Stomach (tissue), 9 donors: ENCODE data around the gene SERTAD3. TPM values are rescaled to one million over a fixed set of nuclear protein-coding genes. Genes with fewer than 3 reads are reported as not detected.

ENCODE experiments used
- DNase-seq, 2 donors: peaks; one replicate each; pipeline versions ENCODE4 v3.0.0 to v3.0.0-alpha.2; 2013 to 2019
- H3K27ac ChIP-seq, 5 donors: fragments of 200-600 bp in 4 of 5; sonication (generic) in 4 of 5; one replicate each; pipeline ENCODE4 v1.5.1; 2013 to 2019; ENCODE audit warnings: mild to moderate bottlenecking in 1 of 5, moderate library complexity in 1 of 5
- H3K27me3 ChIP-seq, 3 donors: fragments of 200-600 bp; sonication (generic); one replicate each; pipeline ENCODE4 v1.5.1; 2017 to 2019; ENCODE audit warnings: mixed run types in 1 of 3
- H3K36me3 ChIP-seq, 4 donors: fragments of 200-600 bp; sonication (generic); 1 replicate in 3 of 4; 2 replicates in 1 of 4; pipeline ENCODE4 v1.5.1; 2016 to 2019
- H3K4me1 ChIP-seq, 4 donors: fragments of 200-600 bp; sonication (generic); one replicate each; pipeline ENCODE4 v1.5.1; 2016 to 2019
- H3K4me3 ChIP-seq, 4 donors: fragments of 200-600 bp; sonication (generic) in 3 of 4; one replicate each; pipeline ENCODE4 v1.5.1; 2016 to 2019; ENCODE audit warnings: mild to moderate bottlenecking in 1 of 4
- H3K9me3 ChIP-seq, 4 donors: fragments of 200-600 bp; sonication (generic); one replicate each; pipeline ENCODE4 v1.5.1; 2016 to 2019
- EP300 ChIP-seq: sonication (generic); formaldehyde crosslinking; IDR thresholded peaks from one replicate; pipeline ENCODE4 v1.6.1; 2017; ENCODE audit warnings: antibody characterized with exemption
- POLR2A ChIP-seq, 4 donors: fragments of 450-650 bp; IDR thresholded peaks; one replicate each; pipeline ENCODE4 v1.6.1; 2016; ENCODE audit warnings: antibody characterized with exemption in 4 of 4, control low read depth in 2 of 4, mild to moderate bottlenecking in 1 of 4, moderate library complexity in 1 of 4
- POLR2AphosphoS5 ChIP-seq, 3 donors: sonication (generic); formaldehyde crosslinking; IDR thresholded peaks; one replicate each; pipeline ENCODE4 v1.6.1; 2016; ENCODE audit warnings: antibody characterized with exemption in 3 of 3
- WGBS, 5 donors: extraction: QIAGEN DNeasy Blood & Tissue Kit in 3 of 5; methylation state at CpG; one replicate each; pipeline versions ENCODE4 v1.1.5 to v1.1.7; 2013 to 2018; 5-methylcytosine and 5-hydroxymethylcytosine counted together
- intact Hi-C: fragments of 100-400 bp; cut with DNase I; formaldehyde crosslinking; loops from one replicate; pipeline ENCODE4 v1.15.1; 2023; ENCODE audit warnings: low total_unique reads
- polyA plus RNA-seq, 3 donors: library from polyadenylated mRNA; stranded (reverse); fragments of 200-250 nt; gene quantifications; one replicate each; pipeline ENCODE4 v1.2.3, GENCODE V29; 2013
- total RNA-seq, 5 donors: library from RNA; depleted of rRNA; stranded (reverse); fragments of >200 nt; gene quantifications; one replicate each; pipeline versions ENCODE4 v1.1.0 to v1.2.3, GENCODE V29; 2014 to 2016
- TF ChIP-seq, protein P1 (sequence below), 7 experiments: fragments of 450-650 bp in 4 of 7; fragments of 200-600 bp in 3 of 7; sonication (generic) in 3 of 7; IDR thresholded peaks; one replicate each; pipeline ENCODE4 v1.5.1; 2016 to 2019; ENCODE audit warnings: antibody characterized with exemption in 7 of 7, control low read depth in 2 of 7, mild to moderate bottlenecking in 1 of 7
- donor health status: healthy with polysubstance abuse.
- donor health status: Bipolar disorder and iron deficiency.
- donor health status: healthy.

Gene SERTAD3
- total and polyA plus RNA-seq, 8 donors: 6.2 to 41.4 (median 27.7) TPM

DNA sequence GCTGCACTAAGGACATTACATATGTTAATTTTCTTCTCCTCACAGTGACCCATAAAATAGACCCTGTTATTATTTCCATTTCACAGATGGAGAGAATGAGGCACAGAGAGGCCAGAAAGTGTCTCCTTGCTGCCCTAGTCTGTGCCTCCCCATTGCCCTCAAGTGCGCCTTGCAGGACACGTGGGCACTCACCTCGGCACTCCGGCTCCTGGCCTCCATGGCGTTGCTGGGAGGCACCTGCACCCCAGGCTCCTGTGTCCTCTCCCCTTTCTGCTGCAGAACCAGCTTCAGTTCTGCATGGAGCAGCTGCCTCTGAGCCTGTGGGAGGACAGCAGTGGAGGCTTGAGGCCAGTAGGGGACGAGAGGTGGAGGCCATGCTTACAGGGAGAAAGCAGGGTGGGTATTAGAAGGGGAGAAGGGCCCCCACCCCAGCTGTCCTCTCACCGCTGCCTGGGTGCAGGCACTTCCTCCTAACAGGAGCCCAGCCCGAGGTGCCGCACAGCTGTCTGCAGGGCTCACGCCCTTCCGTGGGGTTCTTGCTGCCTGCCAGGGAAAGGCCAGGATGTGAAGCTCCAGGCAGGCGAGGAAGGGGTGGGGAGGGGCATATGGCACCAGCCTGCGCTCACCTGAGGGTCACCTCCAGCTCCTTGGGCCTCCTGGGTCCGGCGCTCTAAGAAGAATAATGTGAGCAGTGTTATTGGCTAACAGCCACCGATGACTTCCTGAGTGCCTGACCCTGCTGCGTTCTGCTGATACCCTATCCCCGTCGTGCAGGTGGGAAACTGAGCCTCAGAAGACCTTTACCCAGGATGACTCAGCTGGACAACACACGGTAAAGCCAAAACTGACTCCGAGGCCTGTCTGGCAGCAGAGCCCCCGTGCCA, 36.2 kb downstream of the SERTAD3 start:
- H3K27ac ChIP-seq: no peak overlapping the region
- TF ChIP-seq POLR2AphosphoS5 (IDR thresholded peaks at IDR 0.05): no peak
- TF ChIP-seq EP300: no peak
- TF ChIP-seq, protein P1, sequence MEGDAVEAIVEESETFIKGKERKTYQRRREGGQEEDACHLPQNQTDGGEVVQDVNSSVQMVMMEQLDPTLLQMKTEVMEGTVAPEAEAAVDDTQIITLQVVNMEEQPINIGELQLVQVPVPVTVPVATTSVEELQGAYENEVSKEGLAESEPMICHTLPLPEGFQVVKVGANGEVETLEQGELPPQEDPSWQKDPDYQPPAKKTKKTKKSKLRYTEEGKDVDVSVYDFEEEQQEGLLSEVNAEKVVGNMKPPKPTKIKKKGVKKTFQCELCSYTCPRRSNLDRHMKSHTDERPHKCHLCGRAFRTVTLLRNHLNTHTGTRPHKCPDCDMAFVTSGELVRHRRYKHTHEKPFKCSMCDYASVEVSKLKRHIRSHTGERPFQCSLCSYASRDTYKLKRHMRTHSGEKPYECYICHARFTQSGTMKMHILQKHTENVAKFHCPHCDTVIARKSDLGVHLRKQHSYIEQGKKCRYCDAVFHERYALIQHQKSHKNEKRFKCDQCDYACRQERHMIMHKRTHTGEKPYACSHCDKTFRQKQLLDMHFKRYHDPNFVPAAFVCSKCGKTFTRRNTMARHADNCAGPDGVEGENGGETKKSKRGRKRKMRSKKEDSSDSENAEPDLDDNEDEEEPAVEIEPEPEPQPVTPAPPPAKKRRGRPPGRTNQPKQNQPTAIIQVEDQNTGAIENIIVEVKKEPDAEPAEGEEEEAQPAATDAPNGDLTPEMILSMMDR (IDR thresholded peaks at IDR 0.05): no peak
- no peak for TF ChIP-seq POLR2A (IDR thresholded peaks at IDR 0.05)
- no peaks in the 10 kb centered on the region for H3K27me3 ChIP-seq
- no peaks in the 10 kb centered on the region for H3K9me3 ChIP-seq
- DNase-seq: no peak
- WGBS, 5 donors: 41 to 52% (median 42%) methylated on average over 17 to 22 of the region's 22 CpGs
- peaks cover 0 to 29% (median 23%) of the 10 kb centered on the region in 4 donors for H3K4me1 ChIP-seq
- intact Hi-C loops: no loop called here
- H3K4me3 ChIP-seq: no peak overlapping the region
- H3K36me3 ChIP-seq: no peaks in the 10 kb centered on the region

GRCh38 chr19:40403262-40403984, 40.7 kb downstream of the SERTAD3 start:
- Histone ChIP-seq H3K36me3 (no peaks in the 10 kb centered on the region), H3K27me3 (no peaks in the 10 kb centered on the region), H3K9me3 (no peaks in the 10 kb centered on the region), H3K4me1 (peaks cover 0 to 28% (median 23%) of the 10 kb centered on the region in 4 donors), H3K4me3 (peak overlapping the region; percentile 51 to 75 (median 63)), H3K27ac (peak overlapping the region; percentile 79 to 91 (median 84))
- intact Hi-C loops: no loop called here
- DNase-seq: peak; percentile 90 to 95
- TF ChIP-seq POLR2A (IDR thresholded peaks at IDR 0.05) (no peak), POLR2AphosphoS5 (IDR thresholded peaks at IDR 0.05) (peak in 2 of 3 donors; percentile 37 to 43)
- TF ChIP-seq, protein P1 (IDR thresholded peaks at IDR 0.05): no peak
- 0 to 1% (median 0%) methylated on average over 16 to 41 of the region's 41 CpGs for WGBS, 5 donors

- 40 to 58% (median 56%) methylated on average over 2 to 3 of the region's 3 CpGs for WGBS, 5 donors
- intact Hi-C loops: no loop called here
- TF ChIP-seq, protein P1 (IDR thresholded peaks at IDR 0.05): no peak
- TF ChIP-seq POLR2A (IDR thresholded peaks at IDR 0.05): no peak
- no peak for TF ChIP-seq EP300
- no peak for TF ChIP-seq POLR2AphosphoS5 (IDR thresholded peaks at IDR 0.05)
These were observed 43.6 kb downstream of the SERTAD3 start for GRCh38 chr19:40400559-40400958.

GRCh38 chr19:40398417-40399131, 45.6 kb downstream of the SERTAD3 start:
- peaks cover 0 to 17% (median 12%) of the 10 kb centered on the region in 4 donors for H3K4me1 ChIP-seq
- H3K4me3 ChIP-seq: no peak overlapping the region
- intact Hi-C loops: no loop called here
- no peak overlapping the region for H3K27ac ChIP-seq
- TF ChIP-seq, protein P1 (IDR thresholded peaks at IDR 0.05): no peak
- TF ChIP-seq EP300: no peak
- no peak for TF ChIP-seq POLR2A (IDR thresholded peaks at IDR 0.05)
- TF ChIP-seq POLR2AphosphoS5 (IDR thresholded peaks at IDR 0.05): no peak
- peaks cover 0 to 21% (median 11%) of the 10 kb centered on the region in 4 donors for H3K36me3 ChIP-seq
- 31 to 54% (median 35%) methylated on average over 43 to 49 of the region's 49 CpGs for WGBS, 5 donors
- H3K9me3 ChIP-seq: no peaks in the 10 kb centered on the region
- peak; percentile 44 to 86 for DNase-seq
- no peaks in the 10 kb centered on the region for H3K27me3 ChIP-seq

More at GRCh38 chr19:40400559-40400958, 43.6 kb downstream of the SERTAD3 start:
- H3K4me1 ChIP-seq: peaks cover 0 to 28% (median 21%) of the 10 kb centered on the region in 4 donors
- DNase-seq: no peak
- no peak overlapping the region for H3K4me3 ChIP-seq
- peaks cover 0 to 21% (median 11%) of the 10 kb centered on the region in 4 donors for H3K36me3 ChIP-seq
- H3K27me3 ChIP-seq: no peaks in the 10 kb centered on the region
- no peak overlapping the region for H3K27ac ChIP-seq
- no peaks in the 10 kb centered on the region for H3K9me3 ChIP-seq
